WTC11 (cell line): ENCODE results near the gene MRPL33.

Experiments
- AFF4 ChIP-seq: sonication (generic); formaldehyde crosslinking; IDR thresholded peaks from 2 replicates; pipeline ENCODE4 v1.8.1; 2023; ENCODE audit warnings: mild to moderate bottlenecking, missing genetic modification reagents, borderline replicate concordance
- E2F4 ChIP-seq: sonication (generic); formaldehyde crosslinking; IDR thresholded peaks from 2 replicates; pipeline ENCODE4 v1.8.1; 2022; ENCODE audit warnings: low read depth, mild to moderate bottlenecking, moderate library complexity, missing genetic modification reagents, borderline replicate concordance
- SP1 ChIP-seq: sonication (generic); formaldehyde crosslinking; conservative IDR thresholded peaks from 2 replicates; pipeline ENCODE4 v1.8.1; 2022; ENCODE audit warnings: missing genetic modification reagents
- ZMAT4 ChIP-seq: fragments of 250-450 bp; sonication (Bioruptor Pico); IDR thresholded peaks from 2 replicates; pipeline ENCODE4 v1.9.0; 2021; ENCODE audit warnings: mild to moderate bottlenecking
- TF ChIP-seq, protein P1 (sequence below): fragments of 200-600 bp; IDR thresholded peaks from 2 replicates; pipeline ENCODE4 v1.8.0; 2022; ENCODE audit warnings: antibody characterized with exemption

GRCh38 chr2:27730261-27730662 lies 41.3 kb upstream of the MRPL33 start:
- TF ChIP-seq, protein P1, sequence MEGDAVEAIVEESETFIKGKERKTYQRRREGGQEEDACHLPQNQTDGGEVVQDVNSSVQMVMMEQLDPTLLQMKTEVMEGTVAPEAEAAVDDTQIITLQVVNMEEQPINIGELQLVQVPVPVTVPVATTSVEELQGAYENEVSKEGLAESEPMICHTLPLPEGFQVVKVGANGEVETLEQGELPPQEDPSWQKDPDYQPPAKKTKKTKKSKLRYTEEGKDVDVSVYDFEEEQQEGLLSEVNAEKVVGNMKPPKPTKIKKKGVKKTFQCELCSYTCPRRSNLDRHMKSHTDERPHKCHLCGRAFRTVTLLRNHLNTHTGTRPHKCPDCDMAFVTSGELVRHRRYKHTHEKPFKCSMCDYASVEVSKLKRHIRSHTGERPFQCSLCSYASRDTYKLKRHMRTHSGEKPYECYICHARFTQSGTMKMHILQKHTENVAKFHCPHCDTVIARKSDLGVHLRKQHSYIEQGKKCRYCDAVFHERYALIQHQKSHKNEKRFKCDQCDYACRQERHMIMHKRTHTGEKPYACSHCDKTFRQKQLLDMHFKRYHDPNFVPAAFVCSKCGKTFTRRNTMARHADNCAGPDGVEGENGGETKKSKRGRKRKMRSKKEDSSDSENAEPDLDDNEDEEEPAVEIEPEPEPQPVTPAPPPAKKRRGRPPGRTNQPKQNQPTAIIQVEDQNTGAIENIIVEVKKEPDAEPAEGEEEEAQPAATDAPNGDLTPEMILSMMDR: no peak
- TF ChIP-seq ZMAT4 (CRISPR knock-in tag) (no peak), E2F4 (CRISPR knock-in tag) (no peak), AFF4 (CRISPR knock-in tag) (no peak), SP1 (no peak)
